ENCODE measurements around the gene MEMO1.

DNA sequence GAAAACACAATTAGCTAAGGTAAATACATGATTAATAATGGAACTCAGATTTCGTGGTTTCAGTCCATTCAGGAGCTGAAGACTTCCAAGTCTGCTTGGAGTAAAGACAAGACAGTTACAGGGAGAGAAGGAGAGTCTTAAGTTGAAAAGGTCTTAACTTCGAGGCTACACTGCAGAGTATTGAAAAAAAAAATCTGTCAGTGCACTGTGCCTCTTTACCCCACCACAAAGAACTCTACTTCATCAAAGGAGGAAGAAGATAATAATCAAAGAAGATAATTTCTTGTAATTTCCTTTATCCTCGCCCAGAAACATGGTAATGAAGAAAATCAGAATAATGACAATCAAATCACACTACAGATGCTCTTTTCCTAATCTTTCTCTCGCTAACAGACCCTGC, 75.4 kb downstream of the MEMO1 start:
- no peak for TF ChIP-seq ELF4 (IDR thresholded peaks at IDR 0.05)
- TF ChIP-seq ZNF384 (IDR thresholded peaks at IDR 0.05) = no peak
- no peak for TF ChIP-seq SP1 (IDR thresholded peaks at IDR 0.05)
- TF ChIP-seq SUZ12 (IDR thresholded peaks at IDR 0.05) = no peak
- TF ChIP-seq FOXA1 (IDR thresholded peaks at IDR 0.05) = no peak
- TF ChIP-seq FOXK2 (IDR thresholded peaks at IDR 0.05) = no peak
- TF ChIP-seq BHLHE40 (IDR thresholded peaks at IDR 0.05; ENCODE audit: borderline replicate concordance) = no peak
- TF ChIP-seq FOXM1 (IDR thresholded peaks at IDR 0.05; ENCODE audit: borderline replicate concordance) = no peak
- no peak for TF ChIP-seq HDGF (IDR thresholded peaks at IDR 0.05; ENCODE audit: borderline replicate concordance)
- no peak for TF ChIP-seq NFRKB (IDR thresholded peaks at IDR 0.05)
- no peak for TF ChIP-seq TARDBP (IDR thresholded peaks at IDR 0.05)
- TF ChIP-seq ARNT (IDR thresholded peaks at IDR 0.05) = no peak
